Measurements from ENCODE around the gene SLC19A2. TPM values are rescaled to one million over a fixed set of nuclear protein-coding genes. Genes with fewer than 3 reads are reported as not detected.

The SLC19A2 gene
- 8.1 and 16.9 TPM in 2 replicates for total RNA-seq

GRCh38 chr1:169485431-169486280 is at the start of gene SLC19A2:
Gene SLC19A2 (minus strand): TSS chr1:169485944. CDS start chr1:169485766, 178 bp downstream.

GRCh38 chr1:169427081-169427641 is 58.6 kb downstream of the SLC19A2 start, which contains the start of gene CCDC181:
Gene CCDC181 (minus strand): TSS chr1:169427474. CDS start chr1:169424927, 2,547 bp downstream.

Other genes with a start within 250 kb of the SLC19A2 start
- gene NME7, start 118.1 kb downstream of the SLC19A2 start, total RNA-seq, result 29.9 and 39.7 TPM in 2 replicates
- 46.6 and 49.9 TPM in 2 replicates for gene BLZF1, start 117.7 kb downstream of the SLC19A2 start, total RNA-seq
- gene CCDC181, start 58.5 kb downstream of the SLC19A2 start, total RNA-seq, result 0.77 and 1.7 TPM in 2 replicates
- under 0.01 TPM in 1 of 2 replicates, not detected in the other for gene F5, start 100.5 kb upstream of the SLC19A2 start, total RNA-seq
- 0.19 and 1.4 TPM in 2 replicates for gene SELP, start 144.2 kb upstream of the SLC19A2 start, total RNA-seq
- 1.1 and 1.2 TPM in 2 replicates for gene SELL, start 225.7 kb upstream of the SLC19A2 start, total RNA-seq
- gene SELE, start 248.1 kb upstream of the SLC19A2 start, total RNA-seq, result under 0.01 TPM in 2 replicates